Fibroblast of the aortic adventitia (primary cell): ENCODE results near the gene RITA1. TPM values are rescaled to one million over a fixed set of nuclear protein-coding genes. Genes with fewer than 3 reads are reported as not detected.
"Not testable (repeated sequence)": the region's sequence is repeated elsewhere in the genome, so short reads cannot be mapped to it uniquely, and the experiment has no call there.

ENCODE experiments used
- DNase-seq: peaks from one replicate; pipeline ENCODE4 v3.0.0-alpha.2; 2010; ENCODE audit warnings: low read depth
- H3K4me3 ChIP-seq: 2 replicates; pipeline ENCODE4 v1.5.1; 2011; ENCODE audit warnings: low read depth, mild to moderate bottlenecking, control low read depth, low read length, moderate library complexity
- total RNA-seq: library from RNA; depleted of rRNA; stranded (reverse); fragments of >200 nt; gene quantifications from 2 replicates; pipeline ENCODE4 v1.2.3, GENCODE V29; 2012; ENCODE audit warnings: low replicate concordance
- TF ChIP-seq, protein P1 (sequence below): IDR thresholded peaks from 2 replicates; pipeline ENCODE4 v1.5.1; 2011; ENCODE audit warnings: mild to moderate bottlenecking, low read length, control low read depth, inconsistent platforms; ENCODE audit not compliant: insufficient read depth

Gene RITA1
- total RNA-seq, 1 donor, result 13.5 TPM

DNA sequence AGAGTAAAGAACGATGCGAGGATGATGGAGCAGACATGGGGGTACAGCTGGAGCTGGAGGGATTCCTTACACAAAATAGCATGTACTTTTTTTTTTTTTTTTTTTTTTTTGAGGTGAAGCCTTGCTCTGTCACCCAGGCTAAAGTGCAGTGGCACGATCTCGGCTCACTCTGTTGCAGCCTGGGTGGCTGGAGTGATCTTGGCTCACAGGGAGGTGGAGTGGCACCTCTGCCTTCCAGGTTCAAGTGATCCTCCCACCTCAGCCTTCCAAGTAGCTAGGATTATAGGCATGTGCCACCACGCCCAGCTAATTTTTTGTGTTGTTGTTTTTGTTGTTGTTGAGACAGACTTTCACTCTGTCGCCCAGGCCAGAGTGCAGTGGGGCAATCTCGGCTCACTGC, 44.8 kb upstream of the RITA1 start:
- no peak for DNase-seq
- TF ChIP-seq, protein P1, sequence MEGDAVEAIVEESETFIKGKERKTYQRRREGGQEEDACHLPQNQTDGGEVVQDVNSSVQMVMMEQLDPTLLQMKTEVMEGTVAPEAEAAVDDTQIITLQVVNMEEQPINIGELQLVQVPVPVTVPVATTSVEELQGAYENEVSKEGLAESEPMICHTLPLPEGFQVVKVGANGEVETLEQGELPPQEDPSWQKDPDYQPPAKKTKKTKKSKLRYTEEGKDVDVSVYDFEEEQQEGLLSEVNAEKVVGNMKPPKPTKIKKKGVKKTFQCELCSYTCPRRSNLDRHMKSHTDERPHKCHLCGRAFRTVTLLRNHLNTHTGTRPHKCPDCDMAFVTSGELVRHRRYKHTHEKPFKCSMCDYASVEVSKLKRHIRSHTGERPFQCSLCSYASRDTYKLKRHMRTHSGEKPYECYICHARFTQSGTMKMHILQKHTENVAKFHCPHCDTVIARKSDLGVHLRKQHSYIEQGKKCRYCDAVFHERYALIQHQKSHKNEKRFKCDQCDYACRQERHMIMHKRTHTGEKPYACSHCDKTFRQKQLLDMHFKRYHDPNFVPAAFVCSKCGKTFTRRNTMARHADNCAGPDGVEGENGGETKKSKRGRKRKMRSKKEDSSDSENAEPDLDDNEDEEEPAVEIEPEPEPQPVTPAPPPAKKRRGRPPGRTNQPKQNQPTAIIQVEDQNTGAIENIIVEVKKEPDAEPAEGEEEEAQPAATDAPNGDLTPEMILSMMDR, result no peak
- H3K4me3 ChIP-seq, result no peak overlapping the region

DNA sequence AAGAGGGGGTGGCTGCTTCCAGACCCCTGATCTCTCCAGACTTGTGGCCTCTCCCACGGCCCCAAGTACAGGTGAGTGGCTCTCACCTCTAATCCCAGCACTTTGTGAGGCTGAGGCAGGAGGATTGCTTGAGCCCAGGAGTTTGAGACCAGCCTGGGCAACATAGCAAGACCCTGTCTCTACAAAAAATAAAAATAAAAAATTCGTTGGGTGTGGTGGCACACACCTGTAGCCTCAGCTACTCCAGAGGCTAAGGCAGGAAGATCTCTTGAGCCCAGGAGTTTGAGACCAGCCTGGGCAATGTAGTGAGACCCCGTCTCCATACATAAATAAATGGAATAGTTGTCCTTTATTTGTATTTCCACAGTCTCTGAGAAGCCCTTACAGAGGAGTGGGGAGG, 43.8 kb upstream of the RITA1 start:
- not testable (repeated sequence) for DNase-seq, H3K4me3 ChIP-seq

DNA sequence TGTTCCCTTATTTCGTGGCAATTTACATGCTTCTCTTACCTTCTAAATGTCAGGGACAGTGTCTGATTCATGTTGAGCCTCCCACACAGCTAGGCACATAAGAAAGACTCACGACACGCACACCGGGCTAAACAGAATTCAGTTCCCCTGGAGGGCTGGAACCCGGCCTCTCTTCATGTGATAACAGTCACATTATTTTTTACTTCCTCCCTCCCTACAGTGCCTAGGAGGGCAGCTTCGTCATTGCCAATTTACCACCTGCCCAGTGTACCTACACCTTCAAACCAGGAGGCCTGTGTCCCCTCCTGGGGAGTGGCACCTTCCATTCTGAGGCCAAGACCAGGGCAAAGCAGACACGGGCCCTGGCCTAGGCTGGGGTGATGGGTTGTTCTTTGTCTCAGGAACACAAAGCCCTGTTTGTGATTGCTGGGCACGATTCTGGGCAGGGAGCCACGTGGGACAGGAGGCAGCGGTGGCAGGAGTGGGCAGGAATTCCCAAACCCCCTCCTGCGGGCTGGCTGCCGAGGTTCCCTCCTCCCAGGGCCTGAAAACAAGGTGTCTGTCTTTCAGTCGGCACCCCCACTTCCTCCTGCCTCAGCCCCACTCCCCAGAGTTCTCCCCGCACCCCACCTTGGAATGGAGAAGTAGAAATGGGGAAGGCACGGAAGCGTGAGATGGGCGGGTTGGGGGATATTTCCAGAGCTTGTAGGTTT, 43.2 kb upstream of the RITA1 start:
- no peak for DNase-seq
- TF ChIP-seq, protein P1, result no peak

DNA sequence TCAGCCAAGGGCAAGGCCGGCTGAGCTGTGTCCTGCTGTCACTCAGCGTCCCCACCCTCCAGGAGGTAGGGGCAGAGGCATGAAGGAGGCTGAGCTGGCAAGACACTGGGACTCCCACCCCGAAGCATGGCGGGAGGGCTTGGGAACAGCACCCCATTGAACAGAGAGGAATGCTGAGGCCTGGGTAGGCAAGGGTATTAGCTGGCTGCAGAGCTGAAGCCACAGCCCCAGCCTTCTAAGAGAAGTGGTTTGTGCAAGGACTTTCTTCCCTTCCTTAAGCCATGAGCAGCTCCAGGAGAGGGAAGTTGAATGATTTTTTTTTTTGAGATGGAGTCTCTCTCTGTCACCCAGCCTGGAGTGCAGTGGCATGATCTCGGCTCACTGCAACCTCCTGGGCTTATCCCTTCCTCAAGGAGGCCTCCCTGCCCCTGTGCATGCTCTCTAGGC, 42.6 kb upstream of the RITA1 start:
- TF ChIP-seq, protein P1, result no peak
- DNase-seq, result no peak

More for the DNA sequence above, 43.2 kb upstream of the RITA1 start:
- H3K4me3 ChIP-seq, result no peak overlapping the region

DNA sequence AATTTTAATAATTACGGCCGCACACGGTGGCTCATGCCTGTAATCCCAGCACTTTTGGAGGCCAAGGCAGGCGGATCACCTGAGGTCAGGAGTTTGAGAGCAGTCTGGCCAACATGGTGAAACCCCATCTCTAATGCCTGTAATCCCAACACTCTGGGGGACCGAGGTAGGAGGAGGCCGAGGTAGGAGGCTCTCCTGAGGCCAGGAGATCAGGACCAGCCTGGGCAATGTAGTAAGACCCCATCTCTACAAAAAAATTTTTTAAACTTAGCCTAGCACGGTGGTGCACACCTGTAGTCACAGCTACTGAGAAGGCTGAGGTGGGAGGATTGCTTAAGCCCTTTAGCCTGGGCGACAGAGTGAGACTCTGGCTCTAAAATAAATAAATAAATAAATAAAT, 41.6 kb upstream of the RITA1 start:
- no peak for DNase-seq
- no peak overlapping the region for H3K4me3 ChIP-seq
- TF ChIP-seq, protein P1, result no peak

More for the DNA sequence above, 42.6 kb upstream of the RITA1 start:
- no peak overlapping the region for H3K4me3 ChIP-seq

DNA sequence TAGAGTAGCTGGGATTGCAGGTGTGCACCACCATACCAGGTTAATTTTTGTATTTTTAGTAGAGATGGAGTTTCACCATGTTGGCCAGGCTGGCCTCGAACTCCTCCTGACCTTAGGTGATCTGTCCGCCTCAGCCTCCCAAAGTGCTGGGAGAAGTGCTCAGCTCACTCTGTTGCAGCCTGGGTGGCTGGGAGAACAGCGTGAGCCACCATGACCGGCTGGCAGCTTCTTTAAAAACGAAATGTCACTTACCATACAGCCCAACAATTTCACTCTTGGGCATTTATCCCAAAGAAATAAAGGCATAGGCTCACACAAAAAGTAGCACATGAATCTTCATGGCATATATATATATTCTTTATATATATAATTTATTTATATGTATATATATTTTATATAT, 40.7 kb upstream of the RITA1 start:
- no peak for DNase-seq
- TF ChIP-seq, protein P1, result no peak
- no peak overlapping the region for H3K4me3 ChIP-seq

DNA sequence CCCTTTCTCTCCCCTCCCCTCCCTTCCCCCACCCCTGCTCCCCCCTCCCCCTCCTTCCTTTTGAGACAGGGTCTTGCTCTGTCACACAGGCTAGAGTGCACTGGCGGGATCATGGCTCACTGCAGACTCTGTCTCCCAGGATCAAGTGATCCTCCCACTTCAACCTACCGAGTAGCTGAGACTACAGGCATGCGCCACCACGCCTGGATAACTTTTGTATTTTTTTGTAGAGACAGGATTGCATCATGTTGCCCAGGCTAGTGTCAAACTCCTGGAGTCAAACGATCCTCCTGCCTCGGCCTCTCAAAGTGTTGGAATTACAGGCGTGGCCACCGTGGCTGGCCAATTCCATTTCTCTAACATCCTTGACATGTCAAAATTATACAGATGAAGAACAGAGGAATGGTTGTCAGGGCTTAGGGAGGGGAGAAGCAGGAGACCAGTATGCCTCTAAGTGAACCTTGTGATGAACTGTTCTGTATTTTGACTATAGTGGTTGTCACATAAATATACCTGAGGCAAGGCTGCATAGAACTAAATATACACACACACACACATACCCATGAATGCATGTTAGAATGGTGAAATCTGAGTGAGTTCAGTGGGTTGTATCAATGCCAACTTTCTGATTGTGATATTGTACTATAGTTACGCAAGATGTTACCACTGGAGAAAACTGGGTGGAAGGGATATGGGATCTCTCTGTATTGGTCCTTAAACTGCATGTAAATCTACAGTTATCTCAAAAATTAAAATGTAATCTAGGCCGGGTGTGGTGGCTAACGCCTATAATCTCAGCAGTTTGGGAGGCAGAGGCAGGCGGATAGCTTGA, 39.6 kb upstream of the RITA1 start:
- peak; percentile 62 for DNase-seq
- no peak overlapping the region for H3K4me3 ChIP-seq
- TF ChIP-seq, protein P1, result no peak
